ENCODE data around the gene MADCAM1. TPM values are rescaled to one million over a fixed set of nuclear protein-coding genes. Genes with fewer than 3 reads are reported as not detected.
A peak's percentile ranks its signal among the peaks of the same experiment; 100 is the strongest.

Gene MADCAM1
- total and polyA plus RNA-seq, 10 of the 15 experiments (the other 5 are each of a cell fraction or from before 2014, with no cell fraction given): 0.06 to 0.32 (median 0.31) TPM; not detected in 5

GRCh38 chr19:536881-537404 is 40.7 kb downstream of the MADCAM1 start (continued):
- no peak for TF ChIP-seq ZNF592 (IDR thresholded peaks at IDR 0.05)
- no peak for TF ChIP-seq IKZF2 (IDR thresholded peaks at IDR 0.05)
- no peak for TF ChIP-seq NR2C1 (IDR thresholded peaks at IDR 0.05)
- no peak for TF ChIP-seq KDM1A (IDR thresholded peaks at IDR 0.05; ENCODE audit: borderline replicate concordance)

GRCh38 chr19:538641-539428 is 42.5 kb downstream of the MADCAM1 start:
- H3K9me3 ChIP-seq (replicated peaks; ENCODE audit: control insufficient read depth, insufficient read depth, low read length): no peaks in the 10 kb centered on the region
- H3K9ac ChIP-seq (ENCODE audit: control insufficient read depth, insufficient read depth, low read length): no peak overlapping the region
- H3K36me3 ChIP-seq (ENCODE audit: control insufficient read depth in 2 of 2, insufficient read depth in 2 of 2, low read length in 1 of 2): peaks cover 0 to 5% of the 10 kb centered on the region in 2 experiments; a peak in 3 of 4 replicates
- in situ Hi-C loops (cut with MboI) (no loop called here), intact Hi-C loops (cut with micrococcal nuclease; ENCODE audit: unreplicated experiment) (no loop called here)
- no peak for DNase-seq (ENCODE audit: low read depth, low spot score)
- TF ChIP-seq NRF1 (conservative IDR thresholded peaks at IDR 0.05; ENCODE audit: low read depth, low read length) (no peak), CHD4 (IDR thresholded peaks at IDR 0.05) (no peak), NKRF (conservative IDR thresholded peaks at IDR 0.05) (no peak), SIX5 (IDR thresholded peaks at IDR 0.05; ENCODE audit: low read depth, low read length, severe bottlenecking) (no peak), RCOR1 (conservative IDR thresholded peaks at IDR 0.05; ENCODE audit: low read depth, low read length) (no peak)
- TF ChIP-seq, protein P1, sequence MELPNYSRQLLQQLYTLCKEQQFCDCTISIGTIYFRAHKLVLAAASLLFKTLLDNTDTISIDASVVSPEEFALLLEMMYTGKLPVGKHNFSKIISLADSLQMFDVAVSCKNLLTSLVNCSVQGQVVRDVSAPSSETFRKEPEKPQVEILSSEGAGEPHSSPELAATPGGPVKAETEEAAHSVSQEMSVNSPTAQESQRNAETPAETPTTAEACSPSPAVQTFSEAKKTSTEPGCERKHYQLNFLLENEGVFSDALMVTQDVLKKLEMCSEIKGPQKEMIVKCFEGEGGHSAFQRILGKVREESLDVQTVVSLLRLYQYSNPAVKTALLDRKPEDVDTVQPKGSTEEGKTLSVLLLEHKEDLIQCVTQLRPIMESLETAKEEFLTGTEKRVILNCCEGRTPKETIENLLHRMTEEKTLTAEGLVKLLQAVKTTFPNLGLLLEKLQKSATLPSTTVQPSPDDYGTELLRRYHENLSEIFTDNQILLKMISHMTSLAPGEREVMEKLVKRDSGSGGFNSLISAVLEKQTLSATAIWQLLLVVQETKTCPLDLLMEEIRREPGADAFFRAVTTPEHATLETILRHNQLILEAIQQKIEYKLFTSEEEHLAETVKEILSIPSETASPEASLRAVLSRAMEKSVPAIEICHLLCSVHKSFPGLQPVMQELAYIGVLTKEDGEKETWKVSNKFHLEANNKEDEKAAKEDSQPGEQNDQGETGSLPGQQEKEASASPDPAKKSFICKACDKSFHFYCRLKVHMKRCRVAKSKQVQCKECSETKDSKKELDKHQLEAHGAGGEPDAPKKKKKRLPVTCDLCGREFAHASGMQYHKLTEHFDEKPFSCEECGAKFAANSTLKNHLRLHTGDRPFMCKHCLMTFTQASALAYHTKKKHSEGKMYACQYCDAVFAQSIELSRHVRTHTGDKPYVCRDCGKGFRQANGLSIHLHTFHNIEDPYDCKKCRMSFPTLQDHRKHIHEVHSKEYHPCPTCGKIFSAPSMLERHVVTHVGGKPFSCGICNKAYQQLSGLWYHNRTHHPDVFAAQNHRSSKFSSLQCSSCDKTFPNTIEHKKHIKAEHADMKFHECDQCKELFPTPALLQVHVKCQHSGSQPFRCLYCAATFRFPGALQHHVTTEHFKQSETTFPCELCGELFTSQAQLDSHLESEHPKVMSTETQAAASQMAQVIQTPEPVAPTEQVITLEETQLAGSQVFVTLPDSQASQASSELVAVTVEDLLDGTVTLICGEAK (IDR thresholded peaks at IDR 0.05; ENCODE audit: borderline replicate concordance): no peak
- ChIA-PET POLR2A (no interaction called here), CTCF (no interaction called here), SMC1A (ENCODE audit: uncharacterized antibody, unreplicated experiment) (no interaction called here), RAD21 (ENCODE audit: unreplicated experiment) (no interaction called here)
- no peak overlapping the region for H3K4me3 ChIP-seq
- H4K20me1 ChIP-seq (ENCODE audit: control insufficient read depth, insufficient read depth): no peaks in the 10 kb centered on the region; the same call in 1 of the 2 replicates
- ATAC-seq: no peak
- peaks cover 5% of the 10 kb centered on the region for H3K79me2 ChIP-seq (ENCODE audit: control insufficient read depth, insufficient read depth, low read length)
- no peak for FAIRE-seq
- TSS peak; percentile 56 for BruUV-seq (replicated peaks)
- H2AFZ ChIP-seq (ENCODE audit: control insufficient read depth, low read depth, low read length): no peak overlapping the region
- 89% methylated on average over 26 of the region's 40 CpGs for WGBS (ENCODE audit: insufficient coverage, insufficient replicate concordance, low lambda C conversion rate, missing lambda C conversion rate)
- H3K27ac ChIP-seq (ENCODE audit: control insufficient read depth, insufficient read depth): no peak overlapping the region
- peaks cover 2% of the 10 kb centered on the region for H3K4me1 ChIP-seq (ENCODE audit: control insufficient read depth, insufficient read depth, low read length)
- no peaks in the 10 kb centered on the region for H3K27me3 ChIP-seq (replicated peaks in 1 of 2; ENCODE audit: control insufficient read depth in 2 of 2, insufficient read depth in 2 of 2, low read length in 1 of 2)
- no peak overlapping the region for H3K4me2 ChIP-seq (ENCODE audit: control insufficient read depth, insufficient read depth)
